Measurements from ENCODE around the gene DRC7. TPM values are rescaled to one million over a fixed set of nuclear protein-coding genes. Genes with fewer than 3 reads are reported as not detected.
A peak's percentile ranks its signal among the peaks of the same experiment; 100 is the strongest.

Gene DRC7
- total and polyA plus RNA-seq, 9 of the 15 experiments (the other 6 are each of a cell fraction or from before 2014, with no cell fraction given) = 0.04 to 0.33 (median 0.12) TPM; not detected in 3

DNA sequence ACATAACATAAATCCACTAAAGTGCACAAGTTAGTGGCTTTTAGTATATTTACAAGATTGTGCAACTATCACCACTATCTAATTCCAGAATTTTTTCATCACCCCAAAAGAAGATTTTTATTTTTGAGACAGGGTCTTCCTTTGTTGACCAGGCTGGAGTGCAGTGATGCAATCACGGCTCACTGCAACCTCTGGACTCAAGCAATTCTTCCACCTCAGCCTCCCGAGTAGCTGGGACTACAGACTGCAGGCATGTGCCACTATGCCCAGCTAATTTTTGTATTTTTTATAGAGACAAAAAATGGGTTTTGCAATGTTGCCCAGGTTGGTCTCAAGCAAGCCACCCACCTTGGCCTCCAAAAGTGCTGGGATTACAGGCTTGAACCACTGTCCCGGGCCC lies 15.1 kb downstream of the DRC7 start (continued):
- TF ChIP-seq, protein P1, sequence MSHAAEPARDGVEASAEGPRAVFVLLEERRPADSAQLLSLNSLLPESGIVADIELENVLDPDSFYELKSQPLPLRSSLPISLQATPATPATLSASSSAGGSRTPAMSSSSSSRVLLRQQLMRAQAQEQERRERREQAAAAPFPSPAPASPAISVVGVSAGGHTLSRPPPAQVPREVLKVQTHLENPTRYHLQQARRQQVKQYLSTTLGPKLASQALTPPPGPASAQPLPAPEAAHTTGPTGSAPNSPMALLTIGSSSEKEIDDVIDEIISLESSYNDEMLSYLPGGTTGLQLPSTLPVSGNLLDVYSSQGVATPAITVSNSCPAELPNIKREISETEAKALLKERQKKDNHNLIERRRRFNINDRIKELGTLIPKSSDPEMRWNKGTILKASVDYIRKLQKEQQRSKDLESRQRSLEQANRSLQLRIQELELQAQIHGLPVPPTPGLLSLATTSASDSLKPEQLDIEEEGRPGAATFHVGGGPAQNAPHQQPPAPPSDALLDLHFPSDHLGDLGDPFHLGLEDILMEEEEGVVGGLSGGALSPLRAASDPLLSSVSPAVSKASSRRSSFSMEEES (CRISPR knock-in tag; IDR thresholded peaks at IDR 0.05) = no peak
- TF ChIP-seq CEBPG (CRISPR knock-in tag; IDR thresholded peaks at IDR 0.05) (no peak), CEBPG (tag; conservative IDR thresholded peaks at IDR 0.05 in 1 of 2, IDR thresholded peaks at IDR 0.05 in 1 of 2) (peak; percentile 32 to 58; a peak in 3 of 4 replicates)

DNA sequence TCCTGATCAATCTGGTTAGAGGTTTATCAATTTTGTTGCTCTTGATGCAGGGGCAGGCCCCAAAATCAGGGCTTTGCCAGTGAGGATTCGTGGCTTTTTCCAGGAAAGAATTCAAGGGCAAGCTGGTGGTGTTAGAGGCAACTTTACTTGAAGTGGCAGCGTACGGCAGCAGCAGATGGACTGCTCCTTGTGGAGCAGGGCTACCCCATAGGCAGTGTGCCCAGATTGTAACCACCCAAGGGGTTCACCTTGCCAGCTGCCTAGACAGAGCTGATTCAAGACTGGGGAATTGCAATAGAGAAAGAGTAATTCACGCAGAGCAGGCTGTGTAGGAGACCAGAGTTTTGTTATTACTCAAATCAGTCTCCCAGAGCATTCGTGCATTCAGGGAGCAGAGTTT lies 16.7 kb downstream of the DRC7 start:
- no peaks in the 10 kb centered on the region for H3K79me2 ChIP-seq (ENCODE audit: control insufficient read depth, insufficient read depth, low read length)
- no peaks in the 10 kb centered on the region for H3K36me3 ChIP-seq (ENCODE audit: control insufficient read depth, insufficient read depth, low read length)
- in situ Hi-C loops (cut with MboI) (no loop called here), intact Hi-C loops (cut with micrococcal nuclease) (no loop called here)
- POLR2A ChIA-PET = interaction anchor here (1.1 to 1.8 kb wide), 4 partner anchors 11 to 44 kb away, joined by 3 to 4 read pairs (median 4); no protein-coding TSS in a partner anchor
- CTCF ChIA-PET (ENCODE audit: low intra/inter-chr PET ratio) = no interaction called here
- FAIRE-seq (no peak), DNase-seq (ENCODE audit: extremely low read depth in 1 of 4, low spot score in 3 of 4) (no peak), ATAC-seq (no peak)
- H3K4me3 ChIP-seq = no peak overlapping the region
- no peaks in the 10 kb centered on the region for H4K20me1 ChIP-seq (replicated peaks; ENCODE audit: control insufficient read depth, insufficient read depth, low read length)
- 24% methylated on average over 5 of the region's 5 CpGs for WGBS (ENCODE audit: insufficient coverage, low coverage, missing lambda C conversion rate)
- TF ChIP-seq GABPB1 (CRISPR knock-in tag; IDR thresholded peaks at IDR 0.05) (no peak), NFE2 (IDR thresholded peaks at IDR 0.05; ENCODE audit: low read depth) (no peak), SMAD2 (IDR thresholded peaks at IDR 0.05; ENCODE audit: low read depth, low read length) (no peak)
- H3K4me2 ChIP-seq (ENCODE audit: insufficient read depth, low read length) = no peak overlapping the region
- H3K27ac ChIP-seq (ENCODE audit: extremely low read depth, low read depth, low read length) = no peak overlapping the region
- H2AFZ ChIP-seq (ENCODE audit: low read depth, low read length) = no peak overlapping the region
- peaks cover 6 to 16% of the 10 kb centered on the region in 2 experiments; a peak in 4 of 5 replicates for H3K4me1 ChIP-seq (replicated peaks in 1 of 2; ENCODE audit: control insufficient read depth in 2 of 2, insufficient read depth in 2 of 2, low read length in 2 of 2)
- H3K9ac ChIP-seq (ENCODE audit: insufficient read depth in 1 of 2, low read depth in 2 of 2, low read length in 2 of 2) = no peak overlapping the region
- no peaks in the 10 kb centered on the region for H3K9me3 ChIP-seq (replicated peaks; ENCODE audit: control insufficient read depth, insufficient read depth, low read depth, low read length)
- peaks cover 10 to 36% of the 10 kb centered on the region in 2 experiments; a peak in 4 of 5 replicates for H3K27me3 ChIP-seq (ENCODE audit: control insufficient read depth in 2 of 2, insufficient read depth in 2 of 2, low read length in 2 of 2)
- no peaks in the 10 kb centered on the region for H3K9me1 ChIP-seq (ENCODE audit: control insufficient read depth, insufficient read depth, low read length)
- no TSS peak for BruUV-seq (replicated peaks)
